Hematopoietic multipotent progenitor cell treated with erythropoietin and hydrocortisone succinate and interleukin-3 and kit ligand, for 4 days (in vitro differentiated cells): Measurements from ENCODE around the gene CACNA1A.
A peak's percentile ranks its signal among the peaks of the same experiment; 100 is the strongest.
"Not testable (repeated sequence)": the region's sequence is repeated elsewhere in the genome, so short reads cannot be mapped to it uniquely, and the experiment has no call there.

ENCODE experiments used
- DNase-seq: peaks from one replicate; pipeline ENCODE4 v3.0.0-alpha.2; 2015

The CACNA1A gene

GRCh38 chr19:13420780-13421179 lies 85.5 kb downstream of the CACNA1A start:
- DNase-seq, result no peak

- no peak for DNase-seq
Observed at GRCh38 chr19:13417054-13417453, 89.2 kb downstream of the CACNA1A start.

- DNase-seq, result no peak
Observed at GRCh38 chr19:13411899-13412298, 94.4 kb downstream of the CACNA1A start.

- DNase-seq, result no peak
Observed at GRCh38 chr19:13410946-13411345, 95.3 kb downstream of the CACNA1A start.

- no peak for DNase-seq
Observed at GRCh38 chr19:13408889-13409518, 97.3 kb downstream of the CACNA1A start.

GRCh38 chr19:13404236-13404635 lies 102.0 kb downstream of the CACNA1A start:
- no peak for DNase-seq

GRCh38 chr19:13401388-13401787 lies 104.9 kb downstream of the CACNA1A start:
- peak; percentile 15 for DNase-seq

GRCh38 chr19:13400296-13400695 lies 106.0 kb downstream of the CACNA1A start:
- DNase-seq, result no peak

GRCh38 chr19:13399746-13400145 lies 106.5 kb downstream of the CACNA1A start:
- DNase-seq, result no peak

- no peak for DNase-seq
Observed at GRCh38 chr19:13398780-13399726, 107.2 kb downstream of the CACNA1A start.

- DNase-seq, result no peak
Observed at GRCh38 chr19:13398182-13398581, 108.1 kb downstream of the CACNA1A start.

GRCh38 chr19:13396250-13397080 lies 109.8 kb downstream of the CACNA1A start:
- peak; percentile 61 for DNase-seq

GRCh38 chr19:13382633-13382938 lies 123.7 kb downstream of the CACNA1A start:
- DNase-seq, result no peak

- DNase-seq, result peak; percentile 2
Observed at GRCh38 chr19:13381827-13382632, 124.2 kb downstream of the CACNA1A start.

- no peak for DNase-seq
Observed at GRCh38 chr19:13376537-13376936, 129.7 kb downstream of the CACNA1A start.

GRCh38 chr19:13373599-13373998 lies 132.7 kb downstream of the CACNA1A start:
- no peak for DNase-seq

GRCh38 chr19:13370948-13371347 lies 135.3 kb downstream of the CACNA1A start:
- DNase-seq, result no peak

- peak; percentile 45 for DNase-seq
Observed at GRCh38 chr19:13366529-13367143, 139.6 kb downstream of the CACNA1A start.

- no peak for DNase-seq
Observed at GRCh38 chr19:13363954-13364353, 142.3 kb downstream of the CACNA1A start.

- DNase-seq, result no peak
Observed at GRCh38 chr19:13363245-13363644, 143.0 kb downstream of the CACNA1A start.

- no peak for DNase-seq
Observed at GRCh38 chr19:13362668-13363067, 143.6 kb downstream of the CACNA1A start.

- DNase-seq, result not testable (repeated sequence)
Observed at GRCh38 chr19:13361726-13362125, 144.6 kb downstream of the CACNA1A start.
